GM21528 (cell line): Measurements from ENCODE around the gene TEX11.

Experiments used
- ATAC-seq: cut with Tn5 transposase; IDR thresholded peaks from one replicate; pipeline ENCODE4 v1.9.1; 2021; ENCODE audit warnings: mild to moderate bottlenecking, moderate library complexity; ENCODE audit not compliant: unreplicated experiment, low FRiP score

TEX11 gene

GRCh38 chrX:70504772-70505450 lies 403.6 kb downstream of the TEX11 start:
- no peak for ATAC-seq

GRCh38 chrX:70500826-70501225 lies 407.7 kb downstream of the TEX11 start:
- no peak for ATAC-seq

GRCh38 chrX:70498129-70498528 lies 410.4 kb downstream of the TEX11 start:
- no peak for ATAC-seq

GRCh38 chrX:70497026-70497425 lies 411.5 kb downstream of the TEX11 start:
- ATAC-seq = no peak

GRCh38 chrX:70496491-70496890 lies 412.0 kb downstream of the TEX11 start:
- ATAC-seq = no peak

- no peak for ATAC-seq
Observed at GRCh38 chrX:70494441-70494840, 414.1 kb downstream of the TEX11 start.

GRCh38 chrX:70488856-70489255 lies 419.7 kb downstream of the TEX11 start:
- no peak for ATAC-seq

GRCh38 chrX:70485466-70485865 lies 423.0 kb downstream of the TEX11 start:
- no peak for ATAC-seq

GRCh38 chrX:70482300-70482699 lies 426.2 kb downstream of the TEX11 start:
- no peak for ATAC-seq

GRCh38 chrX:70481471-70482270 lies 426.8 kb downstream of the TEX11 start:
- no peak for ATAC-seq

- ATAC-seq = no peak
Observed at GRCh38 chrX:70480660-70481018, 427.9 kb downstream of the TEX11 start.

GRCh38 chrX:70479922-70480659 lies 428.4 kb downstream of the TEX11 start:
- no peak for ATAC-seq

GRCh38 chrX:70479247-70479921 lies 429.1 kb downstream of the TEX11 start:
- no peak for ATAC-seq
